IMR-90 (cell line): ENCODE measurements around the gene CPEB2. TPM values are rescaled to one million over a fixed set of nuclear protein-coding genes. Genes with fewer than 3 reads are reported as not detected.

Source experiments
- CEBPB ChIP-seq: IDR thresholded peaks from 2 replicates; pipeline ENCODE4 v1.6.1; 2012; ENCODE audit warnings: low read depth, low read length, improper control_type of control experiment
- CHD1 ChIP-seq: IDR thresholded peaks from 2 replicates; pipeline ENCODE4 v1.6.1; 2012; ENCODE audit warnings: low read depth, low read length, improper control_type of control experiment
- MAZ ChIP-seq: IDR thresholded peaks from 2 replicates; pipeline ENCODE4 v1.6.1; 2012; ENCODE audit warnings: low read depth, mild to moderate bottlenecking, low read length, improper control_type of control experiment, moderate library complexity, borderline replicate concordance
- NFE2L2 ChIP-seq: fragments of 150-350 bp; IDR thresholded peaks from 2 replicates; pipeline ENCODE4 v1.6.1; 2016; ENCODE audit warnings: low read depth, mild to moderate bottlenecking, low read length
- RCOR1 ChIP-seq: IDR thresholded peaks from 2 replicates; pipeline ENCODE4 v1.6.1; 2012; ENCODE audit warnings: mild to moderate bottlenecking, low read length, improper control_type of control experiment; ENCODE audit not compliant: insufficient replicate concordance
- RFX5 ChIP-seq: IDR thresholded peaks from 2 replicates; pipeline ENCODE4 v1.8.0; 2012; ENCODE audit warnings: low read depth, mild to moderate bottlenecking, low read length, moderate library complexity
- polyA plus RNA-seq, 3 experiments: library from polyadenylated mRNA; depleted of rRNA; stranded (reverse); fragments of >200 nt; gene quantifications; 2 replicates each; pipeline ENCODE4 v1.2.3, GENCODE V29; 2012; ENCODE audit warnings: low replicate concordance in 1 of 3
- total RNA-seq: library from RNA; depleted of rRNA; stranded (reverse); fragments of >200 nt; gene quantifications from 2 replicates; pipeline ENCODE4 v1.2.3, GENCODE V29; 2012
- TF ChIP-seq, protein P1 (sequence below): fragments of 150-350 bp; IDR thresholded peaks from 2 replicates; pipeline ENCODE4 v1.6.1; 2017; ENCODE audit warnings: mild to moderate bottlenecking, antibody characterized with exemption, low read length, low read depth

The CPEB2 gene
- total and polyA plus RNA-seq, 2 of the 4 experiments (the other 2 are of a cell fraction): 10.6 to 12.0 TPM

- TF ChIP-seq MAZ (peak; percentile 76; the same call in 1 of the 2 replicates), RFX5 (no peak), NFE2L2 (no peak), CHD1 (no peak), CEBPB (no peak), RCOR1 (no peak)
- TF ChIP-seq, protein P1, sequence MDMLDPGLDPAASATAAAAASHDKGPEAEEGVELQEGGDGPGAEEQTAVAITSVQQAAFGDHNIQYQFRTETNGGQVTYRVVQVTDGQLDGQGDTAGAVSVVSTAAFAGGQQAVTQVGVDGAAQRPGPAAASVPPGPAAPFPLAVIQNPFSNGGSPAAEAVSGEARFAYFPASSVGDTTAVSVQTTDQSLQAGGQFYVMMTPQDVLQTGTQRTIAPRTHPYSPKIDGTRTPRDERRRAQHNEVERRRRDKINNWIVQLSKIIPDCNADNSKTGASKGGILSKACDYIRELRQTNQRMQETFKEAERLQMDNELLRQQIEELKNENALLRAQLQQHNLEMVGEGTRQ: 0 out of 2 replicates have a peak, but pooled peaks have one; percentile 1
Observed at GRCh38 chr4:15002659-15003400, 549 bp downstream of the CPEB2 start (continued).
